D721Med (cell line): ENCODE data around the gene ATXN7L3B.

ENCODE experiments used
- DNase-seq: peaks from one replicate; pipeline ENCODE4 v3.0.0; 2011; ENCODE audit warnings: low spot score; ENCODE audit not compliant: insufficient read length
- FAIRE-seq: peaks from 2 replicates; lab custom pipeline; 2011; peaks lifted over from hg19 to GRCh38; lab: Jason Lieb, UNC
- CTCF ChIP-seq: IDR thresholded peaks from 2 replicates; pipeline ENCODE4 v1.5.1; 2012; ENCODE audit warnings: mild to moderate bottlenecking, control low read depth; ENCODE audit not compliant: insufficient read depth; ENCODE audit errors: missing control alignments

ATXN7L3B gene

GRCh38 chr12:74509886-74510285 lies 27.7 kb upstream of the ATXN7L3B start:
- no peak for TF ChIP-seq CTCF
- DNase-seq (no peak), FAIRE-seq (no peak)

- no peak for FAIRE-seq
- TF ChIP-seq CTCF, result no peak
- DNase-seq, result no peak
Observed at GRCh38 chr12:74514098-74514872, 23.4 kb upstream of the ATXN7L3B start.

GRCh38 chr12:74515849-74516248 lies 21.8 kb upstream of the ATXN7L3B start:
- no peak for DNase-seq
- FAIRE-seq, result no peak
- no peak for TF ChIP-seq CTCF

- FAIRE-seq (no peak), DNase-seq (no peak)
- TF ChIP-seq CTCF, result no peak
Observed at GRCh38 chr12:74526535-74526934, 11.1 kb upstream of the ATXN7L3B start.

GRCh38 chr12:74527491-74527890 lies 10.1 kb upstream of the ATXN7L3B start:
- DNase-seq (no peak), FAIRE-seq (no peak)
- TF ChIP-seq CTCF, result no peak

GRCh38 chr12:74530676-74531075 lies 7.0 kb upstream of the ATXN7L3B start:
- TF ChIP-seq CTCF, result no peak
- FAIRE-seq (no peak), DNase-seq (no peak)

GRCh38 chr12:74535536-74535935 lies 2.1 kb upstream of the ATXN7L3B start:
- FAIRE-seq (no peak), DNase-seq (no peak)
- TF ChIP-seq CTCF, result no peak
